PC-3 (cell line): Measurements from ENCODE around the gene NUMA1.

Experiments used
- CTCF ChIP-seq: fragments of 300-600 bp; sonication (generic); conservative IDR thresholded peaks from 2 replicates; pipeline ENCODE4 v1.5.1; 2017; ENCODE audit warnings: antibody characterized with exemption, low read depth, mild to moderate bottlenecking, low read length
- EZH2 ChIP-seq: fragments of 300-600 bp; sonication (generic); IDR thresholded peaks from one replicate; pipeline ENCODE4 v1.6.1; 2017; ENCODE audit warnings: antibody characterized with exemption, mild to moderate bottlenecking, low read length; ENCODE audit not compliant: unreplicated experiment

- TF ChIP-seq CTCF (no peak), EZH2 (no peak)
Measured at GRCh38 chr11:72083414-72083813, 3.1 kb upstream of the NUMA1 start.
